Adrenal gland (tissue), 12 donors: ENCODE results near the gene PHLDA1. TPM values are rescaled to one million over a fixed set of nuclear protein-coding genes. Genes with fewer than 3 reads are reported as not detected.

ENCODE experiments used
- DNase-seq, 7 donors: peaks; one replicate each; pipeline ENCODE4 v3.0.0-alpha.2; 2019 to 2020
- H3K27ac ChIP-seq, 5 donors: fragments of 200-600 bp; sonication (generic) in 4 of 5; 1 replicate in 3 of 5; 2 replicates in 2 of 5; pipeline versions ENCODE4 v1.5.1 to v1.8.0; 2016 to 2020; ENCODE audit warnings: mild to moderate bottlenecking in 1 of 5
- H3K27me3 ChIP-seq: fragments of 200-600 bp; 2 replicates; pipeline ENCODE4 v1.8.0; 2021
- H3K36me3 ChIP-seq, 2 donors: fragments of 200-600 bp; replicated peaks in 1 of 2; 1 replicate in 1 of 2; 2 replicates in 1 of 2; pipeline versions ENCODE4 v1.5.1 to v1.8.0; 2018 to 2022
- H3K4me1 ChIP-seq, 2 donors: fragments of 200-600 bp; replicated peaks in 1 of 2; 1 replicate in 1 of 2; 2 replicates in 1 of 2; pipeline versions ENCODE4 v1.5.1 to v1.8.0; 2018 to 2021
- H3K4me3 ChIP-seq, 4 donors: fragments of 200-600 bp; sonication (generic) in 3 of 4; one replicate each; pipeline ENCODE4 v1.5.1; 2016 to 2018
- H3K9me3 ChIP-seq, 3 donors: fragments of 200-600 bp; sonication (generic) in 1 of 3; replicated peaks in 1 of 3; 1 replicate in 2 of 3; 2 replicates in 1 of 3; pipeline versions ENCODE4 v1.5.1 to v1.8.0; 2016 to 2021
- POLR2A ChIP-seq, 2 donors: fragments of 450-650 bp; IDR thresholded peaks; one replicate each; pipeline ENCODE4 v1.6.1; 2017; ENCODE audit warnings: antibody characterized with exemption in 2 of 2, mild to moderate bottlenecking in 2 of 2, moderate library complexity in 1 of 2
- WGBS, 4 donors: extraction: QIAGEN DNeasy Blood & Tissue Kit in 2 of 4; methylation state at CpG; one replicate each; pipeline versions ENCODE4 v1.1.5 to v1.1.7; 2013 to 2017; 5-methylcytosine and 5-hydroxymethylcytosine counted together
- intact Hi-C, 2 donors: fragments of 100-400 bp; cut with DNase I; formaldehyde crosslinking; loops; one replicate each; pipeline versions ENCODE4 v1.14.1 to v1.15.0; 2022 to 2023
- polyA plus RNA-seq, 3 donors: library from polyadenylated mRNA; stranded (reverse); fragments of 200-250 nt in 2 of 3; fragments of 350-450 nt in 1 of 3; fragmentation: Illumina TruSeq in 1 of 3; extraction: RNeasy Lipid Tissue Mini Kit (QIAGEN cat#74804) in 1 of 3; gene quantifications; one replicate each; pipeline ENCODE4 v1.2.3, GENCODE V29; 2013 to 2014
- total RNA-seq, 9 donors: library from RNA; depleted of rRNA in 4 of 9; stranded (reverse); fragments of >200 nt in 4 of 9; fragments of 120-200 nt in 1 of 9; fragmentation: NEBNext Ultra II Directional in 1 of 9; extraction: Animal tissue kit (Norgen Biotek cat#: 25700) in 1 of 9; gene quantifications; one replicate each; pipeline versions ENCODE4 v1.1.0 to v1.2.4, GENCODE V29; 2013 to 2023
- TF ChIP-seq, protein P1 (sequence below), 6 experiments: fragments of 450-650 bp in 4 of 6; fragments of 200-600 bp in 2 of 6; sonication (generic) in 1 of 6; IDR thresholded peaks; 1 replicate in 5 of 6; 2 replicates in 1 of 6; pipeline versions ENCODE4 v1.5.1 to v1.8.0; 2016 to 2021; ENCODE audit warnings: antibody characterized with exemption in 6 of 6, mild to moderate bottlenecking in 2 of 6, moderate library complexity in 1 of 6
- donor health status: healthy with polysubstance abuse.
- donor health status: Bipolar disorder and iron deficiency.
- donor health status: DM: yes; HTN: yes; CAD: no.
- donor health status: DM: no; HTN: no; CAD: no.
- donor health status: DM: no; HTN: no; CAD: no.
- donor health status: DM: yes; HTN: yes; CAD: no.

PHLDA1 gene
- total and polyA plus RNA-seq, 12 donors, result 12.2 to 49.3 (median 25.1) TPM

DNA sequence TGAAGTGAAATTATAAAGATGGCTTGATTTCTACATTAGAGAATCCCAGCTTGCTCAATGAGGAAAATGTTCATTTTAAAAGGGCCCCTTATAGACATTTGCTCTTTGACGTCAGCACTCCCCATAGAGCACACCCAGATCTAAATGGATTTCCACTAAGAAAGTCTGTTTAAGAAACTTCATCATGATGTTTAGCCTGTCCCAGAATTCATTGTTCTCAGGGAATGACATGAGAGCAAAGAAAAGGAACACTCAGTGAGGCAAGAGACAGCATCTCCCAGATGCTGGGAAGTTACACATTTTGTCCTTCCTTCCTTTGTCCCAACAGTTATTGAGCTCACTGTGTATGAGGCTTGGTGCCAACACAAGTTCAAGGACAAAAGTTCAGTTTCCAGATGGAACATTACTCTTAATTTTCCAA is 4.9 kb downstream of the PHLDA1 start:
- H3K27me3 ChIP-seq, result no peaks in the 10 kb centered on the region
- H3K4me1 ChIP-seq, result peaks cover 4 to 28% of the 10 kb centered on the region in 2 donors
- intact Hi-C loops, result no loop called here
- TF ChIP-seq, protein P1, sequence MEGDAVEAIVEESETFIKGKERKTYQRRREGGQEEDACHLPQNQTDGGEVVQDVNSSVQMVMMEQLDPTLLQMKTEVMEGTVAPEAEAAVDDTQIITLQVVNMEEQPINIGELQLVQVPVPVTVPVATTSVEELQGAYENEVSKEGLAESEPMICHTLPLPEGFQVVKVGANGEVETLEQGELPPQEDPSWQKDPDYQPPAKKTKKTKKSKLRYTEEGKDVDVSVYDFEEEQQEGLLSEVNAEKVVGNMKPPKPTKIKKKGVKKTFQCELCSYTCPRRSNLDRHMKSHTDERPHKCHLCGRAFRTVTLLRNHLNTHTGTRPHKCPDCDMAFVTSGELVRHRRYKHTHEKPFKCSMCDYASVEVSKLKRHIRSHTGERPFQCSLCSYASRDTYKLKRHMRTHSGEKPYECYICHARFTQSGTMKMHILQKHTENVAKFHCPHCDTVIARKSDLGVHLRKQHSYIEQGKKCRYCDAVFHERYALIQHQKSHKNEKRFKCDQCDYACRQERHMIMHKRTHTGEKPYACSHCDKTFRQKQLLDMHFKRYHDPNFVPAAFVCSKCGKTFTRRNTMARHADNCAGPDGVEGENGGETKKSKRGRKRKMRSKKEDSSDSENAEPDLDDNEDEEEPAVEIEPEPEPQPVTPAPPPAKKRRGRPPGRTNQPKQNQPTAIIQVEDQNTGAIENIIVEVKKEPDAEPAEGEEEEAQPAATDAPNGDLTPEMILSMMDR (IDR thresholded peaks at IDR 0.05), result no peak
- TF ChIP-seq POLR2A (IDR thresholded peaks at IDR 0.05), result no peak
- WGBS, 4 donors, result 63 to 73% (median 67%) methylated on average over 1 of the region's 1 CpG
- no peaks in the 10 kb centered on the region for H3K9me3 ChIP-seq
- H3K4me3 ChIP-seq, result no peak overlapping the region
- no peaks in the 10 kb centered on the region for H3K36me3 ChIP-seq
- DNase-seq, result peak in 3 of 7 donors; percentile 24 to 37 (median 29)
- peak overlapping the region in 2 of 5 donors; percentile 24 to 40 for H3K27ac ChIP-seq

DNA sequence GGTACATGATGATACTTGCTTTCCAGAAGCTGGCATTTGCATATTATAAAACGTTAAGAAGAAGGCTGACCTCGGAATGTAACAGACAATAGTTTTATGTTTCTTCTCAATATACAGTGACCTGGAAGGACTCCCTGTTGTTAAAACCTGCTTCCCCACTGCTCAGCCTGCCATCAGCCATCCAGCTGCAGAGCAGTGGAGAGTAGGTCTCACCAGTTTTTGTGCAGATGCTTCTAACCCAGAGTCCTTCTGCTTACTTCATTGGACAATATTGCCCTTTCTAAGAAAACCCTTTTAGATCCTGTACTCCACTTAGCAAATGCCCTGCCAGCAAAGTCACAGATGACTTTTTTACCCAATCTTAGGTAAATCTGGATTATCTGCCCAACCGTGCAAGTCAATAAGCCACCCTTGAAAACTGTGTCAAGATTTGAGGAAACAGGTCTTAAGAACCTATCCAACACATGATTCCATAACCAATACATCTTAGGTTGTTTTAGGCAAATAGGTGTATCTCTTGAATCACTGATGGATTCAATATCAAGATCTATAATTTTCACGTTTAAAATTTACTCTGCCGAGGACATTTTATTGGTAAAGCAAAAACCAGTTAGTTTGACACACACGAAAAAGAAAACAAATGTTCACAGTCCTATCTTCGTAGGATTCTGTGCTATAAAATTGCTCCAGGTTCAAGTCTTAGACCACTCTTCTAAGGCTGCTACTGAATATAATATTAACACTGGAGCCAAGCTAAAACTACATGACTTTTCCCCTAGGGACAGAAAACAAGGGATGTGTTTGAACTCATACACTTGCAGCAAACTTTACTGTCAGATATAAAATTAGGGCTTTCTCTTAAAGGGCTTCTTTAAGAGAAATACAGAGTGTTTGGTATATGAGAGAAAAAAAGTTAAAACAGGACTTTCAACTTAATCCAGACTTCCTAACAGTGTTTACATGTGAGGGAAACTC is 5.7 kb downstream of the PHLDA1 start:
- Histone ChIP-seq H3K9me3 (no peaks in the 10 kb centered on the region), H3K36me3 (no peaks in the 10 kb centered on the region), H3K27ac (peak overlapping the region in 2 of 5 donors; percentile 24 to 40), H3K4me3 (no peak overlapping the region), H3K4me1 (peaks cover 5 to 28% of the 10 kb centered on the region in 2 donors), H3K27me3 (no peaks in the 10 kb centered on the region)
- WGBS, 4 donors, result 60 to 72% (median 68%) methylated on average over 7 of the region's 7 CpGs
- intact Hi-C loops, result no loop called here
- no peak for TF ChIP-seq POLR2A (IDR thresholded peaks at IDR 0.05)
- TF ChIP-seq, protein P1 (IDR thresholded peaks at IDR 0.05), result no peak
- no peak for DNase-seq

DNA sequence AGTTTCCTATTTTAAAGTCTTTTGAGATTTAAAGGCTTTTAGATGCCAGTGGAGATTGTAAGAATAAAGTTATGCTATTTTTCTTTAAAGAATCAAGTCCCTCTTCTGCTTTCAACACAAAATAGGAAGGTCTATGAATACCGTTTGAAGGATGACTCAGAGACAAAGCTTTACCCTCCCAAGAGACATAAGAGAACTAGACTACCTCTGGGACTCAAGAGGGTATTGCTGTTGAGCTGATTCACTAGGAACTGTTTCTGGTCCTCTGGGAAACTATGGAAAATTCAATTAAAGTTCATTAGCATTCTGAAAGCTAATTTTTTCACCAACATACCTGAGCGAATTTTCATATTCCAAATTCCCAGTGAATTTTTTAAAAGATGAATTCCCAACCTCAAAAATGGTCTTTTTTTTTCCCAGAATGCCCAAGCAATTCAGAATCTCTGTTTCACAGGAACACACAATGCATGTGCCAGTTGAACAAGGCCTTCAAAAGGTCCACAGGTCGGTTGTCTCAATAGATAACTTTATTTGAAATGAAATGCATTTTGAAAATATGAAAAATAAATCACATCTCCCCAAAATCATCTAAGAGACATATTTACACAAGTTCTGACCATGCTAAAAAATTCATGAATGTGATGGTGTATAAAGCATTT is 6.5 kb downstream of the PHLDA1 start:
- no peak overlapping the region for H3K4me3 ChIP-seq
- H3K27ac ChIP-seq, result peak overlapping the region in 2 of 5 donors; percentile 24 to 40
- no peaks in the 10 kb centered on the region for H3K9me3 ChIP-seq
- intact Hi-C loops, result no loop called here
- WGBS, 4 donors, result 56 to 59% (median 57%) methylated on average over 3 of the region's 3 CpGs
- no peak for TF ChIP-seq POLR2A (IDR thresholded peaks at IDR 0.05)
- TF ChIP-seq, protein P1 (IDR thresholded peaks at IDR 0.05), result no peak
- H3K36me3 ChIP-seq, result no peaks in the 10 kb centered on the region
- no peaks in the 10 kb centered on the region for H3K27me3 ChIP-seq
- no peak for DNase-seq
- peaks cover 11 to 35% of the 10 kb centered on the region in 2 donors for H3K4me1 ChIP-seq

GRCh38 chr12:76024102-76024781 is 7.3 kb downstream of the PHLDA1 start:
- DNase-seq, result no peak
- Histone ChIP-seq H3K4me1 (peaks cover 11 to 29% of the 10 kb centered on the region in 2 donors), H3K27ac (no peak overlapping the region), H3K36me3 (no peaks in the 10 kb centered on the region), H3K27me3 (no peaks in the 10 kb centered on the region), H3K4me3 (no peak overlapping the region), H3K9me3 (no peaks in the 10 kb centered on the region)
- WGBS, 4 donors, result 84 to 92% (median 88%) methylated on average over 8 of the region's 8 CpGs
- no peak for TF ChIP-seq POLR2A (IDR thresholded peaks at IDR 0.05)
- TF ChIP-seq, protein P1 (IDR thresholded peaks at IDR 0.05), result no peak
- intact Hi-C loops, result no loop called here
